HK-2 (cell line): ENCODE results near the gene PXDN.
"Not testable (repeated sequence)": the region's sequence is repeated elsewhere in the genome, so short reads cannot be mapped to it uniquely, and the experiment has no call there.

Experiments
- DNase-seq: peaks from one replicate; pipeline ENCODE4 v3.0.0-alpha.2; 2018; ENCODE audit not compliant: unreplicated experiment

The PXDN gene

DNA sequence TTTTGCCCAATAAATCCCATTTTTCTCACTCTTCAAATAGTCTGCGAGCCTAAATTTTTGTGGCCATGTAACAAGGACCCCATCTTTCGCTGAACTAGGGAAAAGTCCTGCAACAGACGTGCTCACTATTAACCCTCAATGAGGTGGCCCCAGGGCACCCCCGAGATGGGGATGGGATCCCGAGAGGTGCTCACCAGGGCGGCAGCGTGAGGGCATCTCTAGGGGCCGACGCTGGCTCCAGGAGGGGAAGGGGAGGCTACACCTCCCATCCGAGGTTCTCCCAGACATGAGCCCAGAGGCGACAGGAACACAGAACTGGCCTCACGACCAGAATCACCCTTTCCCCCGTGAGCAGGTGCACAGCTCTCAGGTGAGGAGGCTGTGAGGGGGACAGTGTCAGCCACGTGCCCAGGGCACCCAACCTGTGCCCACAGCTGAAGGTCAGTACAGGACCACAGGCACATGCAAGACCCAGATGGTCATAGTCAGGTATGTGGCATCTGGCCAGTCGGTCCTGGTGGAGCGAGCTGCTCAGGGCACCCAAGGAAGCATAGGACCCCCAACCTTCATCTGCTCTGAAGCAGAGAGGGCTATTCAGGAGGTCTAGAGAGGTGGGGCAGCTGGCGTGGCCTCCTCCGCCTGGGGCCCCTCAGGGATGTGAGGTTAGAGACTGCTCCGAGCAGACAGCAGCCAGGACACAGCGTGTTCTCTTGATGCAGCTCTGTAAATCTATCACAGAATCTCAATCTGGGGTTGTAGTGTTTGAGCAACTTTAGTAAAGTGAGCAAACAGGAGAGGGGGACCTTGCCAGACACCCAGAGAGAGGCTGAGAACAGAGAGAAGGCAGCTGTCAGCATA lies 62.8 kb downstream of the PXDN start:
- no peak for DNase-seq

DNA sequence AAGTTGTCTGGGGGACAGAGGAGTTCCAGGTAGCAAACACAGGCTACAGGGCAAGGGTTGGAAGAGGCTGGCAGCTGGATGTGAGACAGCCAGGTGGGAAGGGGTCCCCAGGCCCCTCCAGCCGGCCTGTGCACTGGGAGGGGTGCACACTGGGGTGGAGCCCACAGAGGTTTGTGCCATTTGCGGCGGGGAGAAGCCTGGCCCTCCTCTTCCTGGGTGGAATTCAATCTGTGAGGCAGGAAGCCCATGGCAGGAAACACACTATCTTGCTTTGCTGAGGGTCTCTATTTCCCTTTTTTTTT lies 63.3 kb downstream of the PXDN start:
- DNase-seq: no peak

DNA sequence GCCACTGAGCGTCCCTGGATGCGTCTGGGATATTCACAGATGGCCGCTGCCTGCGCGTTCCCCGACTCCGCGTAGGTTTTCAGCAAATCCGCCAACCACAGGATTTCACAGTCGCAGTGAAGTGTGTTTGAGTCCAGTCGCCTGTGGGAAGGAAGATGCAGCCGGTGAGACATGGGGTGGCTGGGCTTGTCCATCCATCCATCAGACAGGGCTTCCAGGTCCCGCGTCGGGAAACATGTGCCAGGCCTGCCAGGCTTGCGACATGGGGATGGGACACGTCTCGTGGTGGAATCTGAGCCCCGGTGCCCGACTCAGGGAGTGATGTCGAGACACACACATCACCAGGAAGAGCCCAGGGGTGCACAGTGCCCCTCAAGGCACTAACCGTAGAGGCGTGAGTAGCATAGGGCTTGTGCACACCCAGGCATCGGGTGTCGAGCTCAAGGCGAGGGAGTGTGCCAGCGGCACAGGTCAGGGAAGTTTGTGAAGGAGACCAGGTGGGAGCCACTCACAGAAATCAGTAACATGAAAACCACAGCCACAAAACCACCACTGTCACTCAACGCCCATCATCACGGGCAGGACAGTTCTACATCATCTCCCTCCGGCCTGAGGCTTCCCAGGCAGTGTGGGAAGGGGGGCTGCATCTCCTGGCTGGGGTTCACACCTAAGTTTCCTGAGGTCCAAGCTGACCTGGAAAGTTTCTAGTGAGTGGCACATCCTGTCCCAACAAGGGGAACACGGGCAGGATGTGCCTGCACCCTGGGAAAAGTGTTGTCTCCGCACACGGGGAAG lies 63.9 kb downstream of the PXDN start:
- DNase-seq: no peak

- not testable (repeated sequence) for DNase-seq
Observed at GRCh38 chr2:1679488-1680039, 64.8 kb downstream of the PXDN start.

DNA sequence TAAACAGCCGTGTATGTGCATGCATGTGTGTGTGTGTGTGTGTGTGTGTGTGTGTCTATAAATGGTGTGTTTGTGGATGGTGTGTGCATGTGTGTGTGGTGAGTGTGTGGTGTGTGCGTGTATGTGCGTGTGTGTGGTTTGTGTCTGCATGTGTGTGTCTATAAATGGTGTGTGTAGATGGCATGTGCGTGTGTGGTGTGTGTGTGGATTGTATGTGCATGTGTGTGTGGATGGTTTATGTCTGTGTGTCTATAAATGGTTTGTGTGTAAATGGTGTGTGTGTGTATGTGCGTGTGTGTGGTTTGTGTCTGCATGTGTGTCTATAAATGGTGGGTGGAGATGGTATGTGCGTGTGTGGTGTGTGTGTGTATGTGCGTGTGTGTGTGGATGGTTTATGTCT lies 65.2 kb downstream of the PXDN start:
- DNase-seq: not testable (repeated sequence)

DNA sequence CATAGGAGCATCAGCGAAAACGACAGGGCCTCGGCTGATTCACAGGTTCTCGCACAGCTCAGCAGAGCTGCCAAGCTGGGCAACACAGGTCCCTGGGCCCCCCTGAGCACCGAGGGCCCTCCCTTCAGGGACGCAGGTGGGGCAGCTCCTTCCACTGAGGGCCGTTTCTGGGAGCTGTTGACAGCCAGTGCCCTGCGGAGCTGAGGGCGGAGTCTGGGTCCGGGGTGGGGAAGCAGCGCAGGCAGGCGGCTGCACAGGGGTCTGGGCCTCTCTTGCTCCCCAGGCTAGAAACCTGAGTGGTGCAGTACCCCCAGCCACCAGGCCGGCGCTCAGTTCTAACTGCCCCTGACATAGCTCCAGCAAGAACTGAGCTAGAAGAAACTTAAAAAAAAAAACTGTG lies 65.7 kb downstream of the PXDN start:
- no peak for DNase-seq

DNA sequence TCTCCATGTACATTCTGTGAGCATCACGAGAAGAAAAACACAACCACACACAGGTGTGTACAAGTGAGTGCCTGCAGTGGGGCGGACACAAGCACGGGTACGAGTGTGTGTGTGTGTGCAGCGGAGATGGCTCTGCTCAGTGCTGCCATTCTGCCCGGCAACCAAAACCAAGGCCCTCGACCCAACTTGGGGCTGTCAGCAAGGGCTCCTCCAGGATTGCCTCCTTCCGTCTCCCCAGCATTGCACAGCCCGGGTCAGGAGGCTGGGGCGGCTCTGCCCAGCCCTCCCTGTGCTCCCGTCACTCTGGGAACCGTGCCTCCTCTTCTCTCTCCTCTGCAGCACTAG lies 66.5 kb downstream of the PXDN start:
- DNase-seq: no peak

- DNase-seq: no peak
Observed at GRCh38 chr2:1676913-1677820, 67.1 kb downstream of the PXDN start.

DNA sequence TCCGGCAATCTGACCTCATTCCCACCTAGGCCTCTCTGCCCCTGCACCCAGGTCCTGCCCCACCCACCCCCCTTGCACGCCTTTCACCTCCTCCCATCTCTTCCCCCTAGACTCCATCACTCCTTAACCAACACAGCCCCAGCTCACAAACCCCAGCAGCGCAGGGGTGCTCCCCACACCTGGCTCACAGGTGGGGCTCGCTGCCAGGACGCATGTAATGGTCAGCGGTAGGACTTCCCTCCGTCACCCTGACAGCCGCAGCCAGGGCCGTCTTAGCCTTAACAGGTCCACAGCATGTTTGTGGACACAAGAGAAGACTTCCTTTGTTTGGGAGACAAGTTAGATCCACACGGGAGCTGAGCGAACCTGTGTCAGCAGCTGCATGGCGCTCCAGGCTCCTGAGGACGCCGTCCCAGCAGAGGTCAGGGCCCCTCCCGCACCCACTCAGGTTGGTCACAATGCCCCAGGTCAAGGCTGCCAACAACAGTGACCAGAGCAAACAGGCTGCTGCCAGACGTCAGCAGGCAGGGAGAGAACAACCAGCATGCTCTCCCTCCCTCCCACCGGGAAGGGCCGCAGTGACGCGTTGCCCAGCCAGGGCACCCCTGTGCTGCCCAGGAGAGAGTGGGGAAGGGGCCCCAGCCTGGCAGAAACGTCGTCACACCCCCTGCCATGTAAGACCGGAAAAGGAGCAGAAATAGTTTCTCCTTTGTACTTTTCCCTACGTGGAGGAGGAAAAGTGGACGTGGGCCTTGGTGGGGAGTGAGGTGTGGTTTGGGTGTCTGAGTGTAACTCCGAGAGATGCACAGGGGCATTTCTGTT lies 68.0 kb downstream of the PXDN start:
- DNase-seq: no peak

DNA sequence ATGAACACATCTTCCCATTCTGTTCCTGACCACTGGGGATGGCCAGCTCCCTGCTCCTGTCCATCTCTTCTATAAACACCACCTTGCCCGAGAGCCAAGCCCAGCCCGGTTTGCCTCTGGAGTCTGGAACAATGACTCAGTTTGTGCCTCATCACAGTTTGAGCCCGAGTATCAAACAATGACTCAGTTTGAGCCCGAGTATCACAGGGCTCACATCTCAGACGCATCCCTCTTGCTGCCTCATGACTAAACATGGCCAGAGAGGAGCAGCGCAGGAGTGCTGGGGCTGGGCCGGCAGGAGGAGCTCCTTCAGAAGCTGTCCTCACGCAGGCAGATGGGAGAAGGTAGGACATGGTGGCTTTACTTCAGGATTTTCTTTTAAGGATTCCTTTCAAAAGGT lies 68.7 kb downstream of the PXDN start:
- peak; percentile 73 for DNase-seq

GRCh38 chr2:1674766-1675397 lies 69.4 kb downstream of the PXDN start:
- no peak for DNase-seq

- DNase-seq: no peak
Observed at GRCh38 chr2:1674276-1674675, 70.0 kb downstream of the PXDN start.

DNA sequence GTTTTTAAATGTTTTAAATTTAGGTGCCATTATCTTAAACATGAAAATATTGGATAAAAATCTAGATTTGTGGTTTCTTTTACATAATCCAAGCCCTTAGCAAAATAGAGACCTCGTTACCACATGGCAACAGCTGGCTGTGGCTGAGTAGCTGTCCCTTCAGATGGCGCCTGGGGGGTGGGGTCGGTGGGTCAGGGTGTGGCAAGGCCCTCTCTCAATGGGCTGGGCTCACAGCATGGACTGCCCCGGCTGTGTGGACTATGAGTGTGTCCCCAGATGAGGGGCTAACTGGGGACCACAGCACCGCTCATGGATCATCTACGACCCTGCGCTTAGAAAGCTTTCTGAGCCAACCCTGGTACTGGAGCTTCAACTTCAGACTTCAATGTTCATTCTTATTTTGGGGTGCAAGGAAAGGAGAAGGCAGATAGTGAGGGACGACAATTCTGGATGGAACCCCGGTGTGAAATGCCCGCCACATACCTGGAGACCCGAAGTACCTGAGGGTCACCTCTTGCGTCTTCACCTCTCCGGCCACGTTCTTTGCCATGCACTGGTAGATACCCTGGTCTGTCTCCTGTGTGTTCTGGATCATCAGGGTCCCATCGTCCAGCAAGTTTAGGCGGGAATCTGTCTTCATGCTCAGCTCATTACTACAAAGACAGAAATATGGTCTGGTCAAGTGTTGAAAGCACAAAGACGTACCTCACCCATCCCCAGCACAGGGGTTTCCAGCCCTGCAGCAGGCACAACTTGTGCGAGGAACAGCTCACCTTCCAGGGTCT lies 71.0 kb downstream of the PXDN start:
- DNase-seq: no peak

- DNase-seq: no peak
Observed at GRCh38 chr2:1672738-1673137, 71.6 kb downstream of the PXDN start.

- DNase-seq: no peak
Observed at GRCh38 chr2:1671916-1672315, 72.4 kb downstream of the PXDN start.

GRCh38 chr2:1670636-1671035 lies 73.7 kb downstream of the PXDN start:
- DNase-seq: no peak

DNA sequence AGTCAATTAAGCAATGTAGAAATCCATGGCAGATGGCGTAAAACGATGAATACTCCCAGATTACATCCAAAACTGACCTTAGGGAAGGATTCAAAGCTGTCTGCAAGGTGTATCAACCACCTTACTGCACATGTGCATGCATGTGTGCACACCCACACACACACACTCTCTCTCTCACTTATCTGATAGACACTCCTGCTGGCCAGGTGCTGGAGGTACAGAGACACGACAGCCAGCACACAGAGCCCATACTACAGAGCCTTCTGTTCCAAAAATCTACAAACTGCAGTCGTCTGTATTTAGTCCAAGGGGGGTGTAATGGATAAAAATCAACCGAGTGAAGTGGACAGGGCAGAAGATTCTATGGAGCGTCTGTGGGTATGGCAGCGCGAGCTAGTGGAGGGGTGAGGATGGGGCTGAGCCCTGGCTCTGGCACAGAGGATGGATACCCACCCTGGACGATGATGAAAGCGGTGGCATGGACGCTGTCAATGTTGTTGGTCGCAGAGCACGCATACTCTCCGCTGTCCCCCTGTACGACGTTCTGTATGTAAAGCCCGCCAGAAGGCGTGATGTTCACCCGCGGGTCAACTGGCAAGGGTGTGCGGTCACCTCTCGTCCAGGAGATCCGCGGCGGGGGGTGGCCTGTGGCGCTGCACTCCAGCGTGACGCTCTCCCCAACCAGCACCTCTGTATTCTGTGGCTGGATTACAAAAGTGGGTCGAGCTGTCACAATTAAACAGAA lies 78.4 kb downstream of the PXDN start:
- DNase-seq: no peak

GRCh38 chr2:1664698-1665097 lies 79.6 kb downstream of the PXDN start:
- no peak for DNase-seq

- DNase-seq: no peak
Observed at GRCh38 chr2:1664076-1664605, 80.2 kb downstream of the PXDN start.
